ENCODE data around the gene RIPK1. TPM values are rescaled to one million over a fixed set of nuclear protein-coding genes. Genes with fewer than 3 reads are reported as not detected.

RIPK1 gene
- total and polyA plus RNA-seq, 2 of the 8 experiments (the other 6 are each of a cell fraction or from before 2014, with no cell fraction given) = 5.9 to 22.9 TPM

- Histone ChIP-seq H3K9me3 (ENCODE audit: insufficient read depth in 2 of 2, low read depth in 1 of 2, low read length in 1 of 2) (peaks cover 4 to 7% of the 10 kb centered on the region in 2 experiments; a peak in 2 of 4 replicates), H3K14ac (ENCODE audit: insufficient read length) (no peak overlapping the region), H2BK5ac (ENCODE audit: low read depth, low read length) (no peak overlapping the region; the same call in 1 of the 2 replicates), H4K20me1 (replicated peaks in 1 of 2; ENCODE audit: control insufficient read depth in 1 of 2, insufficient read depth in 2 of 2, low read length in 2 of 2) (peaks cover 0 to 1% of the 10 kb centered on the region in 2 experiments), H3K23me2 (ENCODE audit: low read depth, low read length) (peaks cover 15% of the 10 kb centered on the region; the same call in 1 of the 2 replicates), H3K9ac (replicated peaks in 1 of 4; ENCODE audit: extremely low read depth in 1 of 4, low read depth in 3 of 4, low read length in 3 of 4) (peak overlapping the region in 2 of 4 experiments; percentile 13 to 19; a peak in 2 of 7 replicates), H3K56ac (replicated peaks; ENCODE audit: insufficient read length, low read depth, low read length) (no peak overlapping the region), H3K4me2 (ENCODE audit: insufficient read depth in 1 of 2, low read depth in 2 of 2, low read length in 2 of 2) (peak overlapping the region; percentile 54 to 73), H2AK5ac (ENCODE audit: low read depth, low read length) (no peak overlapping the region), H3K4ac (replicated peaks; ENCODE audit: insufficient read length, low read depth, low read length) (no peak overlapping the region), H3K79me1 (ENCODE audit: low read depth, low read length) (no peaks in the 10 kb centered on the region), H3K18ac (ENCODE audit: extremely low read depth, low read length) (peak overlapping the region; percentile 32; the same call in 1 of the 2 replicates), H3K27ac (ENCODE audit: low read depth, low read length) (no peak overlapping the region), H3K79me2 (ENCODE audit: control insufficient read depth in 1 of 2, insufficient read depth in 2 of 2, low read length in 2 of 2) (peaks cover 0 to 9% of the 10 kb centered on the region in 2 experiments; a peak in 2 of 4 replicates), H2BK15ac (ENCODE audit: low read length) (no peak overlapping the region), H2BK12ac (ENCODE audit: low read depth, low read length) (peak overlapping the region; percentile 80; the same call in 1 of the 2 replicates), H3K27me3 (replicated peaks in 1 of 4; ENCODE audit: control insufficient read depth in 3 of 4, extremely low read depth in 1 of 4, insufficient read depth in 3 of 4, low read length in 3 of 4) (no peaks in the 10 kb centered on the region), H2BK120ac (replicated peaks; ENCODE audit: low read depth, low read length) (peak overlapping the region; percentile 22), H4K5ac (ENCODE audit: insufficient read length, low read depth, low read length) (peak overlapping the region; percentile 35), H4K8ac (ENCODE audit: extremely low read depth, insufficient read depth, low read length) (peak overlapping the region; percentile 68), H3K4me3 (ENCODE audit: extremely low read depth in 1 of 4, insufficient read depth in 2 of 4, low read depth in 3 of 4, low read length in 4 of 4) (peak overlapping the region; percentile 66 to 79 (median 75)), H2BK20ac (ENCODE audit: low read length) (no peak overlapping the region), H3K23ac (ENCODE audit: insufficient read length) (no peak overlapping the region), H4K91ac (replicated peaks; ENCODE audit: insufficient read length, low read length) (no peak overlapping the region), H3K4me1 (replicated peaks in 1 of 4; ENCODE audit: control insufficient read depth in 3 of 4, insufficient read depth in 4 of 4, low read length in 3 of 4) (peaks cover 0 to 2% (median under 1%) of the 10 kb centered on the region in 4 experiments; a peak in 2 of 7 replicates), H3K36me3 (ENCODE audit: control insufficient read depth in 2 of 4, insufficient read depth in 4 of 4, low read length in 3 of 4) (peaks cover 0 to 8% (median 0%) of the 10 kb centered on the region in 4 experiments; a peak in 1 of 8 replicates), H2AFZ (ENCODE audit: low read length) (peak overlapping the region; percentile 87; the same call in 1 of the 2 replicates)
- ChIA-PET CTCF (ENCODE audit: partially characterized antibody) (interaction anchor here (0.8 to 1.2 kb wide), 3 partner anchors 15 to 83 kb away, joined by 3 to 4 read pairs (median 3); no protein-coding TSS in a partner anchor), POLR2A (ENCODE audit: partially characterized antibody) (interaction anchor here (0.6 to 1.9 kb wide), 8 partner anchors 10 to 295 kb away, joined by 3 to 6 read pairs (median 4); partner anchors contain the start of genes NQO2 and SERPINB6)
- WGBS, 2 experiments (ENCODE audit: extremely low coverage in 1 of 2, insufficient coverage in 1 of 2, insufficient read length in 1 of 2, insufficient replicate concordance in 2 of 2, low coverage in 1 of 2, low lambda C conversion rate in 2 of 2, missing lambda C conversion rate in 1 of 2) = 1% methylated on average over 56 of the region's 85 CpGs; no CpG with 5 or more reads in 1 of the 2 experiments
- DNase-seq (ENCODE audit: low read depth in 1 of 2, low spot score in 2 of 2) (peak; percentile 66 to 86), FAIRE-seq (no peak)
- TF ChIP-seq CEBPB (IDR thresholded peaks at IDR 0.05; ENCODE audit: low read depth, low read length) (no peak), ASH2L (IDR thresholded peaks at IDR 0.05; ENCODE audit: low read length) (peak; percentile 47), TBP (IDR thresholded peaks at IDR 0.05; ENCODE audit: low read depth, low read length) (no peak; the same call in 1 of the 2 replicates), ZNF274 (IDR thresholded peaks at IDR 0.05; ENCODE audit: borderline replicate concordance, extremely low read depth, low read length) (no peak), BCL11A (IDR thresholded peaks at IDR 0.05; ENCODE audit: low read depth in 2 of 2, low read length in 2 of 2) (no peak), RAD21 (IDR thresholded peaks at IDR 0.05 in 1 of 2, conservative IDR thresholded peaks at IDR 0.05 in 1 of 2; ENCODE audit: low read depth in 2 of 2, low read length in 2 of 2) (no peak), YY1 (IDR thresholded peaks at IDR 0.05; ENCODE audit: low read depth, low read length) (no peak), RBBP5 (IDR thresholded peaks at IDR 0.05; ENCODE audit: borderline replicate concordance, low read depth, low read length) (peak; percentile 46), KDM4A (IDR thresholded peaks at IDR 0.05; ENCODE audit: low read depth, low read length, severe bottlenecking) (peak; percentile 99)
Observed at GRCh38 chr6:3063733-3064700, 4.3 kb upstream of the RIPK1 start.
